Spleen (tissue), 11 donors: Measurements from ENCODE around the gene SUPV3L1. TPM values are rescaled to one million over a fixed set of nuclear protein-coding genes. Genes with fewer than 3 reads are reported as not detected.

Experiments used
- DNase-seq: peaks from one replicate; pipeline ENCODE4 v3.0.0-alpha.2; 2020
- H3K27ac ChIP-seq, 8 donors: fragments of 200-600 bp; sonication (generic) in 7 of 8; 1 replicate in 4 of 8; 2 replicates in 4 of 8; pipeline versions ENCODE4 v1.5.0 to v1.8.0; 2016 to 2021; ENCODE audit warnings: inconsistent platforms in 4 of 8, mild to moderate bottlenecking in 4 of 8, moderate library complexity in 1 of 8
- H3K27me3 ChIP-seq, 7 donors: fragments of 200-600 bp; sonication (generic) in 6 of 7; replicated peaks in 1 of 7; 1 replicate in 4 of 7; 2 replicates in 3 of 7; pipeline versions ENCODE4 v1.5.0 to v1.8.0; 2016 to 2021; ENCODE audit warnings: inconsistent platforms in 3 of 7, mild to moderate bottlenecking in 1 of 7
- H3K36me3 ChIP-seq, 6 donors: fragments of 200-600 bp; sonication (generic) in 5 of 6; 1 replicate in 4 of 6; 2 replicates in 2 of 6; pipeline versions ENCODE4 v1.5.0 to v1.8.0; 2016 to 2021; ENCODE audit warnings: inconsistent platforms in 2 of 6
- H3K4me1 ChIP-seq, 6 donors: fragments of 200-600 bp; sonication (generic) in 5 of 6; 1 replicate in 3 of 6; 2 replicates in 3 of 6; pipeline versions ENCODE4 v1.5.0 to v1.8.0; 2016 to 2021; ENCODE audit warnings: inconsistent platforms in 3 of 6
- H3K4me3 ChIP-seq, 8 donors: fragments of 200-600 bp; sonication (generic) in 7 of 8; 1 replicate in 4 of 8; 2 replicates in 4 of 8; pipeline versions ENCODE4 v1.5.0 to v1.8.0; 2016 to 2021; ENCODE audit warnings: inconsistent platforms in 4 of 8, mild to moderate bottlenecking in 4 of 8, moderate library complexity in 2 of 8
- H3K9me3 ChIP-seq, 8 donors: fragments of 200-600 bp; sonication (generic) in 7 of 8; 1 replicate in 4 of 8; 2 replicates in 4 of 8; pipeline versions ENCODE4 v1.5.0 to v1.8.0; 2016 to 2021; ENCODE audit warnings: inconsistent platforms in 4 of 8
- CTCF ChIP-seq, 11 experiments: fragments of 200-600 bp in 7 of 11; fragments of 450-650 bp in 4 of 11; sonication (generic) in 4 of 11; IDR thresholded peaks in 8 of 11; conservative IDR thresholded peaks in 3 of 11; 1 replicate in 7 of 11; 2 replicates in 4 of 11; pipeline versions ENCODE4 v1.4.0 to v1.8.0; 2016 to 2021; ENCODE audit warnings: antibody characterized with exemption in 11 of 11, inconsistent platforms in 4 of 11, mild to moderate bottlenecking in 1 of 11
- POLR2A ChIP-seq, 3 donors: fragments of 450-650 bp; IDR thresholded peaks; one replicate each; pipeline ENCODE4 v1.5.1; 2017; ENCODE audit warnings: antibody characterized with exemption in 3 of 3, mild to moderate bottlenecking in 1 of 3
- POLR2AphosphoS5 ChIP-seq, 3 donors: sonication (generic); formaldehyde crosslinking; IDR thresholded peaks; one replicate each; pipeline ENCODE4 v1.5.1; 2017; ENCODE audit warnings: antibody characterized with exemption in 3 of 3
- WGBS, 5 donors: extraction: QIAGEN DNeasy Blood & Tissue Kit in 3 of 5; methylation state at CpG; one replicate each; pipeline versions ENCODE4 v1.1.5 to v1.1.7; 2013 to 2018; 5-methylcytosine and 5-hydroxymethylcytosine counted together
- intact Hi-C: fragments of 100-400 bp; cut with DNase I; formaldehyde crosslinking; loops from one replicate; pipeline ENCODE4 v1.15.0; 2023; ENCODE audit warnings: low total_unique reads
- polyA plus RNA-seq, 3 donors: library from polyadenylated mRNA; stranded (reverse); fragments of 200-250 nt; gene quantifications; one replicate each; pipeline ENCODE4 v1.2.1, GENCODE V29; 2013
- total RNA-seq, 7 donors: library from RNA; depleted of rRNA in 3 of 7; stranded (reverse); fragments of >200 nt in 3 of 7; fragmentation: NEBNext Ultra II Directional in 4 of 7; extraction: Animal tissue kit (Norgen Biotek cat#: 25700) in 4 of 7; gene quantifications; one replicate each; pipeline versions ENCODE4 v1.1.0 to v1.2.1, GENCODE V29; 2016 to 2021
- donor health status: healthy with polysubstance abuse.
- donor health status: DM: no; HTN: no; CAD: no; lungs with moderate emphysema.
- donor health status: DM: no; HTN: no; CAD: no.
- donor health status: Bipolar disorder and iron deficiency.
- donor health status: healthy.
- donor health status: DM: no; HTN: no; CAD: no.
- donor health status: DM: yes; HTN: yes; CAD: no.

SUPV3L1 gene
- total and polyA plus RNA-seq, 10 donors: 24.2 to 95.6 (median 36.1) TPM

GRCh38 chr10:69243817-69244216, 63.8 kb downstream of the SUPV3L1 start:
- Histone ChIP-seq H3K4me1 (peaks cover 0 to 16% (median 4%) of the 10 kb centered on the region in 6 donors), H3K4me3 (no peak overlapping the region), H3K36me3 (no peaks in the 10 kb centered on the region), H3K9me3 (no peaks in the 10 kb centered on the region), H3K27me3 (no peaks in the 10 kb centered on the region), H3K27ac (no peak overlapping the region)
- intact Hi-C loops: no loop called here
- WGBS, 5 donors: 91 to 96% (median 94%) methylated on average over 10 of the region's 10 CpGs
- TF ChIP-seq CTCF (IDR thresholded peaks at IDR 0.05 in 8 of 11, conservative IDR thresholded peaks at IDR 0.05 in 3 of 11) (no peak), POLR2AphosphoS5 (IDR thresholded peaks at IDR 0.05) (no peak), POLR2A (IDR thresholded peaks at IDR 0.05) (no peak)
- peak; percentile 51 for DNase-seq

GRCh38 chr10:69246036-69246435, 66.0 kb downstream of the SUPV3L1 start:
- TF ChIP-seq CTCF (IDR thresholded peaks at IDR 0.05 in 8 of 11, conservative IDR thresholded peaks at IDR 0.05 in 3 of 11) (no peak), POLR2AphosphoS5 (IDR thresholded peaks at IDR 0.05) (no peak), POLR2A (IDR thresholded peaks at IDR 0.05) (no peak)
- H3K9me3 ChIP-seq: no peaks in the 10 kb centered on the region
- no peaks in the 10 kb centered on the region for H3K36me3 ChIP-seq
- no peak for DNase-seq
- no peaks in the 10 kb centered on the region for H3K4me1 ChIP-seq
- WGBS, 5 donors: 87 to 96% (median 92%) methylated on average over 3 to 5 of the region's 5 CpGs
- no peaks in the 10 kb centered on the region for H3K27me3 ChIP-seq
- intact Hi-C loops: no loop called here
- H3K27ac ChIP-seq: no peak overlapping the region
- no peak overlapping the region for H3K4me3 ChIP-seq

GRCh38 chr10:69246581-69247312, 66.7 kb downstream of the SUPV3L1 start:
- no peak overlapping the region for H3K27ac ChIP-seq
- no peak overlapping the region for H3K4me3 ChIP-seq
- no peaks in the 10 kb centered on the region for H3K4me1 ChIP-seq
- H3K9me3 ChIP-seq: no peaks in the 10 kb centered on the region
- intact Hi-C loops: no loop called here
- H3K27me3 ChIP-seq: no peaks in the 10 kb centered on the region
- H3K36me3 ChIP-seq: no peaks in the 10 kb centered on the region
- 83 to 88% (median 86%) methylated on average over 11 to 14 of the region's 14 CpGs for WGBS, 5 donors
- DNase-seq: no peak
- no peak for TF ChIP-seq POLR2AphosphoS5 (IDR thresholded peaks at IDR 0.05)
- no peak for TF ChIP-seq POLR2A (IDR thresholded peaks at IDR 0.05)
- TF ChIP-seq CTCF (IDR thresholded peaks at IDR 0.05 in 8 of 11, conservative IDR thresholded peaks at IDR 0.05 in 3 of 11): no peak

DNA sequence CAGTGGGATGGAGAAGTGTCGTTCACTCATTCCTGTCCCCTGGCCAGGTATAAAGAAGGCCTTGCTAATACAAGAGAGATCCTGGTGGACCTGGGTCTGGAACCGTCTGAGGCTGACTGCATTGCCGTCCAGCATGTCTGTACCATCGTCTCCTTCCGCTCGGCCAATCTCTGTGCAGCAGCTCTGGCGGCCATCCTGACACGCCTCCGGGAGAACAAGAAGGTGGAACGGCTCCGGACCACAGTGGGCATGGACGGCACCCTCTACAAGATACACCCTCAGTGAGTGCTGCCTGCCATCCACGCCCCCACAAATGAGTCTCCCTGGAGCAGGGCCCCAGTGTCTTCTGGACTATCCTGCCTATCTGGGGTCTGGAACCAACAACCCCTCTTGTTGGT, 67.3 kb downstream of the SUPV3L1 start:
- TF ChIP-seq POLR2A (IDR thresholded peaks at IDR 0.05) (no peak), POLR2AphosphoS5 (IDR thresholded peaks at IDR 0.05) (no peak), CTCF (IDR thresholded peaks at IDR 0.05 in 8 of 11, conservative IDR thresholded peaks at IDR 0.05 in 3 of 11) (no peak)
- Histone ChIP-seq H3K9me3 (no peaks in the 10 kb centered on the region), H3K27ac (no peak overlapping the region), H3K27me3 (no peaks in the 10 kb centered on the region), H3K4me3 (no peak overlapping the region), H3K4me1 (no peaks in the 10 kb centered on the region), H3K36me3 (no peaks in the 10 kb centered on the region)
- no peak for DNase-seq
- intact Hi-C loops: no loop called here
- WGBS, 5 donors: 92 to 98% (median 94%) methylated on average over 12 to 13 of the region's 13 CpGs
